ENCODE measurements around the gene C2CD2.
"Not testable (repeated sequence)": the region's sequence is repeated elsewhere in the genome, so short reads cannot be mapped to it uniquely, and the experiment has no call there.

C2CD2 gene

DNA sequence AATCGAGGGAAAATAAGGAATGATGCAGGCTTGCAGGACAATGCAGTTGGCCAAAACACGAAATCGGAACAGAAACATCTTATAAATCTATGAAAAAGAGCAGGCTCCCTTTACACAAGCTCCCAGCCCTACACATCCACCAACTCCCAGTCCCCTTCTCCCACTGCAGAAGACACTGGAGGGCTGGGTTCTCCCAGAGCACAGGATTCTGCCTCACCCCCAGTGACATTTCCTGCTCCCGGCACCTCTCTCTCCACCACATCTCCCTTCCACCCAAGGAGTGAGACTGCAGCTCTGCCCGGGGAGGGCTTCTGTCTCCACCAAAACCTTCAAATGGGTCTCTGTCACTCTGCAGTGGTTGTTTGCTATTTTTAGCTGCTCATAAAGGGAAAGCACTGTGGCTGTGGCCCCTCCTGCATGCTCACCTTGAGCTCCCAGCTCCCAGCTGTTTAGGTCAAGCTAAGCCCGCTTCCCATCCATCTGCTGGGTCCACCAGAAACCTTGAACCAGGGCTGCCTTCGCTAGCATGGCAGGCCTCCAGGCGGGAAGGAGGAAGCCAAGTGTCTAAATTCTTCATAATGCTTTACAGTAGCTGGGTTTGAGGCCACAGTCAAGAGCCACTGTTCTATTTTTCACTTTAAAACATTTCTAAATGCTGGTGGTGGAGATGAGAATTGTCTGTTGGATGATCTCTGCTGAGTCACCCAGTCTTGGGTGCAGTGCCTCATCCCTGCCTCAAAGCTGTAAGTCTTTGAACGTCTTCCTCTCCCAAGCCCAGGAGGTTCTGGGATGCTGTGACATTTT, 3.3 kb upstream of the C2CD2 start:
- no peak for FAIRE-seq

DNA sequence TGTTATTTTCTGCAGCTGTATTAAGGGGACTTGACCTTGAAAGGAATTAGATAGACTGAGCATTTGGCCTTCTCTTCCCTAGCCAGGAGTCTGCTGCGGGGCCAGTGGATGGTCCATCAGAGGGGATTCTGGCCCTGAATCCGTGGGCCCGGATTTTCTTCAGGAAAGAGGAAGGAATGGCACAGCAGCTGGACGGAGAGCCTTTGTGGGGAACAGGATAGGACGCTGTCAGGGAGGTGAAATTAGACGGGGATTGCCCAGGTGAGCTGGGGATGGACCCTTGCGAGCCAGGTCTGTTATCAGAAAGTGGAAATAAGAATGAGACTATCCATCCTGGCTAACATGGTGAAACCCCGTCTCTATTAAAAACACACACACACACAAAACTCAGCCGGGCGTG, 1.7 kb upstream of the C2CD2 start:
- no peak for FAIRE-seq

DNA sequence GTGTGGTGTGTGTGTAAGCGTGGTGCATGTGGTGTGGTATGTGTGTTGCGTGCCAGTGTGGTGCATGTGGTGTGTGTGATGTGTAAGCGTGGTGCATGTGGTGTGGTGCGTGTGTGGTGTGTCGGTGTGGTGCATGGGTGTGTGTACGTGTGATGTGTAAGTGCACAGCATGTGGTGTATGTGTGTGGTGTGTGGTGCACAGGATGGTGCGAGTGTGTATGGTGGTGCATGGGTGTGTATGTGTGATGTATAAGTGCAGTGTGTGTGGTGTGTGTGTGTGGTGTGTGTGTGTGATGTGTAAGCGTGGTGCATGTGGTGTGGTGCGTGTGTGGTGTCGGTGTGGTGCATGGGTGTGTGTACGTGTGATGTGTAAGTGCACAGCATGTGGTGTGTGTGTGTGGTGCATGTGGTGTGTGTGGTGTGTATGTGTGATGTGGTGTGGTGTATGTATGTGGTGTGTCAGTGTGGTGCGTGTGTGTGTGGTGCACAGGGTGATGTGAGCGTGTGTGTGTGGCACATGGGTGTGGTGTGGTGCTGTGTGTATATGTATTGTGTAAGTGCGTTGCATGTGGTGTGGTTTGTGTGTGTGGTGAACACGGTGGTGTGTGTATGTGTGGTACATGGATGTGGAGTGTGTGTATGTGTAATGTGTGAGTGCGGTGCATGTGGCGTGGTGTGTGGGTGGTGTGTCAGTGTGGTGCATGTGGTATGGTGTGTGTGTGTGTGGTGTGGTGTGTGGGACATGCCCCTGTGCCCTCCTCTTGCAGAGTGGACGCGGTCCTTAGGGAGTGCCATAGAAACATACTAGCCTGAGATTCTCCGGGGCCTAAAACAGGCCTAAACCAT, 1.1 kb upstream of the C2CD2 start:
- no peak for FAIRE-seq

DNA sequence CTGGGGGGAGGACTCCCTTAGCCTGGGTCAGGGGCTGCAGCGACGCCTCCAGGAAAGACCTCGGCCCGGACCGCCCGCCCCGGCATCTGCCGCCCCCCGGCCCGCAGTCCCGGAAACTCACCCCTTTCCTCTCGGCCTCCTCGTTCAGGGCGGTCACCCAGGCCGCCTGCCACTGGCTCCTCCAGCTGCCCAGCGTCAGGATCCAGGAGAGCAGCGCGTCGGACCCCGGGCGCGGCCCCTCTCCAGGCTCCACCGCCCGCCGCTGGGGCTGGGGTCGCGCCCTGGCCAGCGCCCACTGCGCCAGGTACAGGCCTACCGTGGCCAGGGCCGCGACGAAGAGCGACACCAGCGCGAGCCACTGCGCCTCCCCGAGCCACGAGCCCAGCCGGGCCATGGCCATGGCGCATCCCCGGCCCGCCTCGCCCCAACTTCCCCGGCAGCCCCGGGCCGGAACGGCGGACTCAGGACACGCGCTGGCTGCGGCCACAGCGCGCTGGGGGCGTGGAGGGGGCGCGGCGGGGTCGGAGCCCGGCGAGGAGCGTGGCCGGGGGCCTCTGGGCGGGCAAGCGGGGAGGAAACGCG, 478 bp downstream of the C2CD2 start:
- no peak for FAIRE-seq

DNA sequence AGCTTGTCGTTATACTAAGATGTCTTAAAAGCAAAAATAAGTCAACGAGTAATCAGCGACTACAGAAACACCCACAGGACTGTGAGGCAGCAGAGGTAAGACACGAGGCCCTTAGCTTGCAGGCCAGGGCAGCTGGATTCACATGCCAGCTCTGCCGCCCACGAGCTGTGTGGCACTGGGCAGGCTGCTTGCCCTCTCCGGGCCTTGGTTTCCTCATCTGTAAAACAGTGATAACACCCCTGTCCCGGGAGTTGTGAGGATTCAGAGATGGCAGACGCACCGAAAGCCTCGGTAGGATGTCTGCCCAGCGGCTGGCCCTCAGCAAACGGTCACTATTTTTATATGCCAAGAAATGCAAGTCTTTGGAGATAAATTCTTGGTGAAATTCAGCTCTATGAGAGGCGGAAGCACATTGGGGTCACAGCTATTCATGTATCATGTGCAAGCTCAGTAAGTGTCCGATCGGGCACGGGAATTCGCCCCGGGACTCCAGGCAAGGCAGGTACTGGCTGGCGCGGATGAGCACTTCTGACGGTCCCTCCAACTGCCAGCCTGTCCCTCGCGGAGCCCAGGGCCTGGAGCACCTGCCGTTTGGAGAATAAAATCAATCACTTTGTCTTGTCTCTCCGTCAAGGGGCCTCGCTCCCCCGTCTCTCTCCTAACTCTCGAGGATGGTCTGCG, 1.1 kb downstream of the C2CD2 start:
- FAIRE-seq: no peak

DNA sequence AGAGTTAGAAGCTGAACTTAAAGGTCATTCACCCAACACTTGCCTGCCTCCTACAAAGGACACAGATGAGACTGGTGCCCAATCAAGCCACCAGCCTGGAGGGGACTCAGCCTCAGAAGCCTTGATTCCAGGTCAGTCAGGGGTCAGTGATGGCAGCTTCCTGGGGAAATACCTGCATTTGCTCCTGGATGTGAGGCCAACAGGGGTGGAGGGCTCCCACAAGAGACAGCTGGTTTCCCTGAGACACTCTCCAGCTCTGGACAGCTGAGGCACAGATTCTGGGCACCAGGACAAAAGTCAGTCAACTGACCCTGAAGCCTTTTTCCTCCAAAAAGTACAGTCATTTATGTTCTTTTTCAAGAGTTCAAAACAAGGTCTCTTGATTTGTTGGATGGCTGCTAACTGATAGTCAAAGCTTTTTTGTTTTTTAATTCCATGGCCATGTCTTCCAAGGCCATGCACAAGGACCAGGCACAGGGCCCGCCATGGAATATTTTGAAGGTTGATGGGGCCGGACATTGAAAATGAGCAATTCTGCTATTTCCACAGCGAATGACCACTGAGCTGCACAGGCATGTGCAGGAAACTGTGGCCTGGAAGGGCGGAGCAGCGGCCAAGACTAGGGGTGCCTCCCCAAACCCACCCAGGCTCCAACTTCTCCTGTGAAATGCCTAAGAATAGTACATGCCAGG, 1.8 kb downstream of the C2CD2 start:
- FAIRE-seq: no peak

DNA sequence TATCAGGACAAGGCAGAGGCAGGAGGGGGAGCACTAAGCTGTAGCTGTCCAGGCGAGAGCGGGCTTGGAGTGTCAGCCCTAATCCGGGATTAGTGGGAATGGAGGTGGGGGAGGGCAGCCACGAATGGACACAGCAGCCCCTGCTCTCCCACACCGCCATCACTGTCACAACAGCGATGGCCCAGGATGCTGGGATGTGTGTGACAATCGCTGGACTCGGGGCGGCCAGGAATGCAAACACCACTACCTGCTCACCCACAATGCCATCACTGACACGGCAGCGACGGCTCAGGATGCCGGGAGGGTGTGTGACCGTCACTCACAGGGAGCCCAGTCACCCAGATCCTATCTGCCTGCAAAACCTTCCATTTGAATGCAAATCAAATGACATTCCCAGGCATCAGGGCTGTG, 2.9 kb downstream of the C2CD2 start:
- FAIRE-seq: no peak

DNA sequence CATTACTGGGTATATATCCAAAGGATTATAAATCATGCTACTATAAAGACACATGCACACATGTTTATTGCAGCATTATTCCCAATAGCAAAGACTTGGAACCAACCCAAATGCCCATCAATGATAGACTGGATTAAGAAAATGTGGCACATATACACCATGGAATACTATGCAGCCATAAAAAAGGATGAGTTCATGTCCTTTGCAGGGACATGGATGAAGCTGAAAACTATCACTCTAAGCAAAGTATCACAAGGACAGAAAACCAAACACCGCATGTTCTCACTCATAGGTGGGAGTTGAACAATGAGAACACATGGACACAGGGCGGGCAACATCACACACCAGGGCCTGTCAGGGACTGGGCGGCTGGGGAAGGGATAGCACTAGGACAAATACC, 4.2 kb downstream of the C2CD2 start:
- not testable (repeated sequence) for FAIRE-seq

DNA sequence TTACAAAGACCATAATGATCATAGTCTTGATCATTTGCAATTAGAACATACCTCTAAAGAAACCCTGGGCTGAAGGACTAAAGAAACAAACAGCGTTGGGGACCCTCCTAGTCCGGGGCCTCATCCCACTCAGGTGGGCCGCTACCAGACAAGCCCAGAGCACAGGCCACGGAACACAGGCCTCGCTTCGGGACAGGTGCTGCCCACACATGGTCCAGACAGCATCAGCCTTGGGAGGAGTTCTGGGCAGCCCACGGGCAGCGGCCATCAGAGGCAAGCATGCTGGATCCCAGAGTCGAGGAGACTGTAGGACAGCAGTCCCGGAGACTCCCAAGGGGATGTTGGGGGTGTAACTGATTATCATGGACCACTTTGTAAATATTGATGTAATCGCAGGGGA, 4.9 kb downstream of the C2CD2 start:
- no peak for FAIRE-seq

DNA sequence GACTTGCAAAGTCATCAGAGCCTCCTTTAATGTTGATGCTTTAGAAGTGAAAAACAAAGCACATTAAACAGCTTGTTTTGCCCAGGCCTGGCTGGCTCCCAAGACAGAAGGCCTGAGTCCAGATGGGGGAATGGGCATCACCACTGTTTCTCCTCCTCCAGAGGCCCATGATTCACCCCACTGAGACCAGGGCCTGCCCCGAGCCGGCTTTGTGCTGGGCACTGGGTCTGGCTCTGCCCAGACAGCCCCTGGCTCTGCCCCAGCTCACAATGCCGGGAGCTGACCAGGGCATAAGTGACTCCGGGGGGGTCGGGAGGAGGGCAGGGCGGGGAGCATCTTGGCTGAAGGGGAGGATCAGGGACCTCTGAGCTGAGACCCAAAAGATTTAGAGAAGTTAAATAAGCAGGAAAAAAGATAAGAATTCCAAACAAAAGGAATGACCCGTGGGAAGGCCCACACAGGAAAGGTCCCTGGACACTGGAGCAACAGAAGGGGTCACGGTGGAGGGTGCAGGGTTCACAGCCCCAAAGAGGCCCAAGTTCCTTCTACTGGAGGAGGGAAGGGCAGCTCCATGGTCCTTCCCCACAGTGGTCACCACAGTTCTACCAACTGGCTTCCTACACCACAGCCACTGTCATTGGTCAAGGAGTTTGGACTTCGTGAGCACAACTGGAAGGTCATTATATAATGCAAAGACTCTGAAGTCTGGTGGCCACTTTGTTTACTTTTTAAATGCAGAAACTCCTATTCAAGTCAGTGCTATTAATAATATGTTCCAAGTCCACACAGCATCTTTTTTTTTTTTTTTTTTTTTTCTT, 5.5 kb downstream of the C2CD2 start:
- no peak for FAIRE-seq

DNA sequence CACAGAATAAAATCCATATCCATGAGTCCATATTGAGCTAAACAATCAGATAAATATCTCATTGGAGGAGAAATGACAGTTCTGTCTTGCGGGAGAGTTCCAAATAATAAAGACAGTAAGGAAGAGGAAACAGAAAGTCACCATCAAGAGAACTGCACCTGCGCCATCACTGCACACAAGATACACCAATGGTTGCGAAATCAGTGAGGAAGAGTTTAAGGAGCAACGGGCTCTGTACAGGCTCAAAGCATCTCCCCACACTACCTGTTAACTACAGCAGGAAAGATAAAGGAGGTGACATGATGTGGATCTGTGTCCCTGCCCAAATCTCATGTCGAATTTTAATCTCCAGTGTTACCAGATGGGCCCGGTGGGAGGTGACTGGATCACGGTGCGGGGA, 7.8 kb downstream of the C2CD2 start:
- no peak for FAIRE-seq

DNA sequence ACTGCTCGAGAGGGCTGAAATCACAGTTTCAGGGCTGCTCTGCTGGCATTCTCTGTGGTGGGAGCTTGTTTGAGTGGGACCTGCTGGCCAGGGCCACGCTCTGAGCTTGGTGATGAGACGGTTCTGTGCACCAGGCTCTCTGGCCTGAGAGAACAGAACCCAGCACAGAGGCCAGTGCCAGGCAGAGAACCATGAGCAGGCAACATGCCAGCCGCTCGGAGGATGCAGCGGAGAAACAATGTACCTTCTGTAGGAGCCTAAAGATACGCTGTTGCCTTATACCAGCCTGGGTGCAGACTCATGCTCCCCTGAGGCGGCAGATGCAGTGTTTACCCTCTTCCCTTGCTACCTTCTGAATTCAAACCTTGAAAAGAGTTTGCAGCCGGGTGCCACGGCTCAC, 10.0 kb downstream of the C2CD2 start:
- FAIRE-seq: no peak

DNA sequence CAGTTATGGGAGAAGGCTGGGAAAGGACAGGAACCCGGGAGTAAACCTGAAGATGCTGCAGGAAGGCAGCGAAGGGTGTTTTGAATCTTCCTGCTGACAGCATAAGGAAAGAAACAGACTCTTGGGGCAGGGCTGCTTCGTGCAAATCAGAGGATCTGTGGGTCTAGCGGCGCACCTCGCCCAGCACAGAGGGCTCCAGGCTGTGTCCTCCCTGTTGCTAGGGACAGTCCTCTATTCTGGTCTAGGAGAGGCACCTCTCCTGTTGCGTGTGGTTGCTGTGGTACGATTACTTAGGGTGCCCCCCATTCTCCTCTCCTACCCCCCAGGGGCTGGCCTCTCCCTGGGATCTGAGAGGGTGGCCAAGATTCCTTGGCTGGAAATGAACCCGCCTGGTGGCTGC, 11.4 kb downstream of the C2CD2 start:
- FAIRE-seq: no peak

DNA sequence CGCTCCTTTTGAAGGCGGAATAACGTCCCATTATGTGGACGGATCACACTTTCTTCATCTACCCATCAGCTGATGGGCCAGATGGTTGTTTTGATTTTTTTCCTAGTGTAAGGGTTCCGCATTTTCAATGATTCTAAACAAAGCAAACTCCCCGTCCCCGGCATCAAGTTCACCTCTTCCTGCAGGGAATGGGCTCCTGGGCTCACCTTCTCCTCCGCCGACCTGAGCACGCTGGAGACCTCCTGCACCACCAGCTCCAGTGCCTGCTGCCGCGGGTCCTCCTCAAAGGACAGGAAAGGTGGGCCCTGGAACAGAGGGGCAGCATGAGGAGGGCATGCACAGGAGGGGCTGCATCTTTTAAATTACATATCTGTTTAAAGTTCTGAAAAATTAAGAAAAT, 11.9 kb downstream of the C2CD2 start:
- FAIRE-seq: no peak

DNA sequence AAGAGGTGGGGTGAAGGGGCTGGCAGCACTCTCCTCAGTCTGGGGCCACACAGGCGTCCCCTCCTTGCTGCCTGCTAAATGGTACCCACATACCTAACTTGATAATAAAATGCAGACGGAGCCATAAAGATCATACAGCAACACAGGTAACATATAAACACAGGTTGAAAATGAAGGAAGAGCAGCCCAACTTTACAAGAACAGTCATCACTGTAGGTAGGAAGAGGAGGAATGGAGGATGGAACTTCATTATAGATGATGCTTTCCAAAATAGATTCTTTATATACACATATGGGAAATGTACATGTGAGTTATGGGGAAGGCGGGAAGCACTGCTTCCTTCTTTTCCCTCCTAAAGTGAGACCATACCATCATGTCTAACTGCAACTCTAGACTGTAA, 13.4 kb downstream of the C2CD2 start:
- FAIRE-seq: no peak

DNA sequence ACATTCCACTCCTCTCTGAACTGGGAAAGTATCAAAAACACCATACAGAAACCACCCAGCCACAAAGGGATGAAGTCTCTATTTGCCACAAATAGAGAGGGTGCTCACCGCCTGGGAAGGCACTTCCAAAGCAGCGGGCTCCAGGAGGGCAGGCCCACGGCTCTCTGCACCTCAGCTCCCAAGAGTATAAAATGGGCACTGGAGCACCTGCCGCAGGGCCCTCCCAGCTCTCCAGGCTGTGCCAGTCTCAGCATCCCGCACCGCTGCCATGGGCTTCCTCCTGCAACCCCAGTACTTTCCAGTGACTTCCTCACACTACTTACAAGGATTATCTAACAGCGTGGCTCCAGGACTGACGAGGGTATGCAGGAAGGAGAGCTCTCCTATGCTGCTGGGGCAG, 14.4 kb downstream of the C2CD2 start:
- no peak for FAIRE-seq

DNA sequence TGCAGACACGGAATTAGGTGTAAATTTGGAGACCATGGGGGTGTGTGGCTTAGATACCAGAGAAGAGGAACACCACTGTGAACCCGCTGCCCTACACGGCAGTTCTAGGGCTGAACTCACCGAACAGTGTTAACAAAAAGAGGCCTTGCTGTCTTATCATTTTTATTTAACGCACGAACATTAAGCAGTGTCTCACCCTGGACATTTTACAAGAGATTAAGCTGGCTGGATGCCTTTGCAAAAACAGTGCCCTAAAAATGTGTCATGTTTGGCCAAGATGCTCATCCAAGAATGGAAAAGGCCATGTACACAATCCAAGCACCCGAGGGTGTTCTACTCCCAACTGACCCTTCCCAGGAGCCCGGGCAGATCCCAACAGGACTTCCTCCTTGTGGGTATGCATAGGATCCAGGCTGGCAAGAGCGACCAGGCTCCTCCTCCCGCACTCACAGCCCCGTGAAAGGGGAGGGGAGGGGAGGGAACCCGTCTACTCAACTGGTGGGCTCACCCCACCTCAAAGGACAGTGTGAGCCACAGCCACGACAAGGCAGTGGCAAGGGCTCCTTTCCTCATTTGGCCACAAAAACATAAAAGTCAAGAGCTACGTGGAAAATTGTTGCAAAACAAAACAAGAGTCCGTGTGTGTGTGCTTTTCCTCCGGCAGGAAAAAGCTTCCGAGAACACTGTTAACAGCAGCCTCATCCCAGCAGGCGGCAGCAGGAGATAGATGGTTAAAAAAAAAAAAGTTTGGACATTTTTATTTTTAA, 20.3 kb downstream of the C2CD2 start:
- no peak for FAIRE-seq

DNA sequence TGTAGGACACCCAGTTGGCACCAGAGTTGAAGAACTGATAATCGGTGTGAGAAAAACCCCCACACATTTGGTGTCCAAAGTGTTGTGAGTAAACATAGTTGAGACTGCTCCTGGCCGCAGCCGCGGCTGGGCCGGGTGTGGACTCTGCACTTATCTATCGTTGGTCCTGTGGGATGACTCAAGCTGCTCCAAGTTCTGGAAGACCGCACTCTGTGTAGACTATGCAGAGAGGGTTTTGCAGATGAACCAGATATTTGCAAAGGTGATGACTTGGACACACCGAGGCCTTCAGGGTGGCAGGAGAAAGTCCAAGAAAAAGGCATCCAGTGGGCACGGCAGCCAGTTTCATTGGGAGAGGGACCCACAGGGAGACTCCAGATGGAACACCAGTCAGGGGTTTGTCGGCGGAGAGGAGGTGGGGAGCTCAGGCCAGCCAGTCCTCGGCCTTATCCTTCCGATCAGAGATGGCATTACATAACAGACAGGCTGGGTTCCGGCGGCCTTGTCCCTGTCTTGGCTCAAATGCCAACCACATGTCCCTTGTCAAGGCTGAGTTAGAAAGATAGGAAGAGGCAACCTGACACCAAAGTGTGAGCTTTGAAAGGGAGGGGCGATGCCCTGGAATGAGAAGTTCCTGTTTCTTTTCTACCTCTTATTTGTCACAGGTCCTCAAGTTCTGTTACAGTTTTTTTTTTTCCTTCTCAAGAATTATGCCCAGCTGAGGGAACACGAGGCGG, 21.1 kb downstream of the C2CD2 start:
- no peak for FAIRE-seq

DNA sequence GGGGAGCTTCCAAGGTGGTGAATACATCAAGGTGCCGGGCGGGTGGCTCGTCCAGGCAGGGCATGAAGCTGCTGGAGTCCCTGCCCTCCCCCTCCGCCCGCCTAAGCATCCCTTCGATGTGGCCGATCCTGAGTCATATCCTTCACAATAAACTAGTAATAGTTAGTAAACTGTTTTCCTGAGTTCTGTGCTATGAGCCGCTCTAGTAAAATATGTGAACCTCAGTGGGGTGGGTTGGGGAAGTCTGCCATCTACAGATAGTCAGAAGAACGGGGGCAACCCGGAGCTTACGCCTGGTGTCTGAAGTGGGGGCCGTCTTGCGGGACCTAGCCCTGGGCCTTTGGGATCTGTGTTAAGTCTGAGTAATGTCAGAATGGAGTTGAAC, 21.6 kb downstream of the C2CD2 start:
- no peak for FAIRE-seq

DNA sequence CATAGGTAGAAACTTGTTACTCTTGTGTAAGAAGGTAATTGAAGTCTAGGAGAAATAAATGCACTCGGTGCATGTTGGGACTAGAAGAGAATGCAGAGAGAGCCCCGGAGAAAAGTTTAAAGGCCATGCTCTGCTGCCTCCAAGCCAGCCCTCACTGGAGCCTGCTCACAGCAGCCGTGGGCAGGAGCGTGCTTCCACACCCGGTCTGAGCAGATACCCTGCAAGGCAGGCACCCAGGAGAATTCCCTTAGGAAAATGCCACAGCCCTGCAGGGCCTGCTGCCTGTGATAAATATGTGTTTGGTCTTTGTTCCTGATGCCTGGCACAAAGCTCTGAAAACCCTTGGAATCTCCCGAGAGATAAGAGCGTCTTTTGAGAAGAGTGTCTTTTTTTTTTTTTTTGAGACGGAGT, 22.8 kb downstream of the C2CD2 start:
- no peak for FAIRE-seq
